IMR-90 (cell line): Measurements from ENCODE around the gene MTUS2. TPM values are rescaled to one million over a fixed set of nuclear protein-coding genes. Genes with fewer than 3 reads are reported as not detected.

ENCODE experiments used
- ATAC-seq: fragments of 200-7000 bp; cut with Tn5 transposase; 2 replicates; pipeline ENCODE4 v1.9.1; 2020; ENCODE audit warnings: low read depth, mild to moderate bottlenecking, moderate library complexity
- BruUV-seq: library from RNA; stranded (reverse); fragments of 400-500 nt; replicated peaks from 2 replicates; lab custom pipeline; 2021; lab: Mats Ljungman, UMichigan
- CTCF ChIA-PET: fragments of 300-600 bp; formaldehyde crosslinking; extraction: SDS; loops from one replicate; lab custom pipeline; 2021; ENCODE audit warnings: antibody characterized with exemption; lab: Yijun Ruan, JAX
- POLR2A ChIA-PET: fragments of 300-600 bp; sonication (Branson Sonifier 250); formaldehyde crosslinking; loops from one replicate; lab custom pipeline; 2022; ENCODE audit warnings: antibody characterized with exemption; ENCODE audit not compliant: unreplicated experiment; lab: Charles Lee
- DNase-seq: peaks from one replicate; pipeline ENCODE4 v3.0.0; 2013
- H2AFZ ChIP-seq: replicated peaks from 2 replicates; pipeline ENCODE3; 2013; ENCODE audit warnings: low read length, mild to moderate bottlenecking; ENCODE audit not compliant: poor library complexity
- H2AK5ac ChIP-seq: 2 replicates; pipeline ENCODE4 v1.6.1; 2013; ENCODE audit warnings: low read depth, low read length, inconsistent platforms
- H2AK9ac ChIP-seq: replicated peaks from 2 replicates; pipeline ENCODE3; 2013; ENCODE audit warnings: mild to moderate bottlenecking, low read depth, low read length, moderate library complexity; ENCODE audit not compliant: poor library complexity
- H2BK120ac ChIP-seq: 2 replicates; pipeline ENCODE4 v1.6.1; 2013; ENCODE audit warnings: low read depth, low read length, inconsistent platforms
- H2BK15ac ChIP-seq: 3 replicates; pipeline ENCODE4 v1.6.1; 2013; ENCODE audit warnings: low read depth, low read length, inconsistent platforms
- H2BK20ac ChIP-seq: 2 replicates; pipeline ENCODE4 v1.6.1; 2013; ENCODE audit warnings: low read depth, mild to moderate bottlenecking, inconsistent platforms, low read length, moderate library complexity
- H2BK5ac ChIP-seq: 2 replicates; pipeline ENCODE4 v1.6.1; 2013; ENCODE audit warnings: mild to moderate bottlenecking, low read depth, low read length, inconsistent platforms; ENCODE audit not compliant: poor library complexity, severe bottlenecking
- H3K14ac ChIP-seq: replicated peaks from 2 replicates; pipeline ENCODE4 v1.6.1; 2013; ENCODE audit warnings: low read depth, low read length, inconsistent platforms
- H3K18ac ChIP-seq: 2 replicates; pipeline ENCODE4 v1.6.1; 2013; ENCODE audit warnings: low read depth, low read length, control low read depth
- H3K23ac ChIP-seq: 2 replicates; pipeline ENCODE4 v1.6.1; 2013; ENCODE audit warnings: low read depth, low read length, inconsistent platforms
- H3K27ac ChIP-seq: 2 replicates; pipeline ENCODE4 v1.5.1; 2013; ENCODE audit warnings: mild to moderate bottlenecking, control low read depth, low read length; ENCODE audit not compliant: insufficient read depth
- H3K27me3 ChIP-seq: 2 replicates; pipeline ENCODE4 v1.6.1; 2013; ENCODE audit warnings: low read length; ENCODE audit not compliant: control insufficient read depth, insufficient read depth
- H3K36me3 ChIP-seq: 2 replicates; pipeline ENCODE4 v1.6.1; 2013; ENCODE audit warnings: low read length, mixed read lengths; ENCODE audit not compliant: control insufficient read depth, insufficient read depth
- H3K4ac ChIP-seq: 2 replicates; pipeline ENCODE4 v1.6.1; 2013; ENCODE audit warnings: low read depth, low read length, inconsistent platforms
- H3K4me1 ChIP-seq: 2 replicates; pipeline ENCODE4 v1.6.1; 2013; ENCODE audit warnings: low read length, mixed read lengths; ENCODE audit not compliant: control insufficient read depth, insufficient read depth
- H3K4me2 ChIP-seq: 2 replicates; pipeline ENCODE4 v1.6.1; 2013; ENCODE audit warnings: low read depth, mild to moderate bottlenecking, control low read depth, low read length, moderate library complexity
- H3K4me3 ChIP-seq: 2 replicates; pipeline ENCODE4 v1.5.1; 2013; ENCODE audit warnings: low read depth, mild to moderate bottlenecking, control low read depth, low read length, moderate library complexity; ENCODE audit not compliant: insufficient read depth
- H3K56ac ChIP-seq: 2 replicates; pipeline ENCODE4 v1.6.1; 2013; ENCODE audit warnings: low read length, inconsistent platforms; ENCODE audit not compliant: insufficient read depth; ENCODE audit errors: extremely low read depth
- H3K79me1 ChIP-seq, 2 experiments: 2 replicates each; pipeline ENCODE4 v1.6.1; 2013; ENCODE audit warnings: low read length in 2 of 2, inconsistent platforms in 1 of 2, low read depth in 1 of 2
- H3K9ac ChIP-seq: 2 replicates; pipeline ENCODE4 v1.6.1; 2013; ENCODE audit warnings: low read depth, low read length, control low read depth
- H3K9me1 ChIP-seq: 2 replicates; pipeline ENCODE4 v1.6.1; 2013; ENCODE audit warnings: low read length, inconsistent platforms; ENCODE audit not compliant: insufficient read depth
- H3K9me3 ChIP-seq: 2 replicates; pipeline ENCODE4 v1.6.1; 2013; ENCODE audit warnings: low read length; ENCODE audit not compliant: control insufficient read depth, insufficient read depth
- H4K20me1 ChIP-seq: 2 replicates; pipeline ENCODE4 v1.6.1; 2013; ENCODE audit warnings: low read length, inconsistent platforms; ENCODE audit not compliant: insufficient read depth
- H4K5ac ChIP-seq: 2 replicates; pipeline ENCODE4 v1.6.1; 2013; ENCODE audit warnings: mild to moderate bottlenecking, low read depth, low read length, control low read depth
- H4K8ac ChIP-seq, 2 experiments: 2 replicates each; pipeline ENCODE4 v1.6.1; 2013; ENCODE audit warnings: low read depth in 2 of 2, low read length in 2 of 2, control low read depth in 1 of 2, inconsistent platforms in 1 of 2
- H4K91ac ChIP-seq: 2 replicates; pipeline ENCODE4 v1.6.1; 2013; ENCODE audit warnings: low read depth, low read length, inconsistent platforms; ENCODE audit not compliant: insufficient read depth
- MAZ ChIP-seq: IDR thresholded peaks from 2 replicates; pipeline ENCODE4 v1.6.1; 2012; ENCODE audit warnings: low read depth, mild to moderate bottlenecking, low read length, improper control_type of control experiment, moderate library complexity, borderline replicate concordance
- MXI1 ChIP-seq: IDR thresholded peaks from 2 replicates; pipeline ENCODE4 v1.6.1; 2012; ENCODE audit warnings: low read depth, mild to moderate bottlenecking, low read length, moderate library complexity, borderline replicate concordance
- NFE2L2 ChIP-seq: fragments of 150-350 bp; IDR thresholded peaks from 2 replicates; pipeline ENCODE4 v1.6.1; 2016; ENCODE audit warnings: low read depth, mild to moderate bottlenecking, low read length
- RCOR1 ChIP-seq: IDR thresholded peaks from 2 replicates; pipeline ENCODE4 v1.6.1; 2012; ENCODE audit warnings: mild to moderate bottlenecking, low read length, improper control_type of control experiment; ENCODE audit not compliant: insufficient replicate concordance
- RFX5 ChIP-seq: IDR thresholded peaks from 2 replicates; pipeline ENCODE4 v1.8.0; 2012; ENCODE audit warnings: low read depth, mild to moderate bottlenecking, low read length, moderate library complexity
- SMC3 ChIP-seq: fragments of 150-350 bp; IDR thresholded peaks from 2 replicates; pipeline ENCODE4 v1.6.1; 2016; ENCODE audit warnings: low read depth, mild to moderate bottlenecking, antibody characterized with exemption, low read length, moderate library complexity
- WGBS, 2 experiments: methylation state at CpG; one replicate each; pipeline versions ENCODE4 v1.1.5 to v1.1.7; 2013; ENCODE audit warnings: missing lambda C conversion rate in 2 of 2; ENCODE audit not compliant: insufficient read length in 1 of 2; ENCODE audit errors: extremely low coverage in 2 of 2; 5-methylcytosine and 5-hydroxymethylcytosine counted together
- dilution Hi-C: fragments of 300-500 bp; cut with HindIII; formaldehyde crosslinking; loops from one replicate; pipeline ENCODE4 v1.14.3; 2018; ENCODE audit warnings: low sequenced_read_pairs; ENCODE audit not compliant: unreplicated experiment
- in situ Hi-C: fragments of 300-500 bp; cut with MboI; formaldehyde crosslinking; loops from 3 replicates; pipeline ENCODE4 v1.14.3; 2019; ENCODE audit warnings: low sequenced_read_pairs, inconsistent platforms, mixed read lengths
- intact Hi-C: fragments of 100-400 bp; cut with micrococcal nuclease; formaldehyde crosslinking; loops from 2 replicates; pipeline ENCODE4 v1.10.0; 2022
- polyA plus RNA-seq, 3 experiments: library from polyadenylated mRNA; depleted of rRNA; stranded (reverse); fragments of >200 nt; gene quantifications; 2 replicates each; pipeline ENCODE4 v1.2.3, GENCODE V29; 2012; ENCODE audit warnings: low replicate concordance in 1 of 3
- total RNA-seq: library from RNA; depleted of rRNA; stranded (reverse); fragments of >200 nt; gene quantifications from 2 replicates; pipeline ENCODE4 v1.2.3, GENCODE V29; 2012
- TF ChIP-seq, protein P1 (sequence below): fragments of 150-350 bp; IDR thresholded peaks from 2 replicates; pipeline ENCODE4 v1.6.1; 2016; ENCODE audit warnings: low read depth, mild to moderate bottlenecking, low read length, moderate library complexity, borderline replicate concordance

Gene MTUS2
- total and polyA plus RNA-seq, 2 of the 4 experiments (the other 2 are of a cell fraction) = under 0.01 to 0.02 TPM

DNA sequence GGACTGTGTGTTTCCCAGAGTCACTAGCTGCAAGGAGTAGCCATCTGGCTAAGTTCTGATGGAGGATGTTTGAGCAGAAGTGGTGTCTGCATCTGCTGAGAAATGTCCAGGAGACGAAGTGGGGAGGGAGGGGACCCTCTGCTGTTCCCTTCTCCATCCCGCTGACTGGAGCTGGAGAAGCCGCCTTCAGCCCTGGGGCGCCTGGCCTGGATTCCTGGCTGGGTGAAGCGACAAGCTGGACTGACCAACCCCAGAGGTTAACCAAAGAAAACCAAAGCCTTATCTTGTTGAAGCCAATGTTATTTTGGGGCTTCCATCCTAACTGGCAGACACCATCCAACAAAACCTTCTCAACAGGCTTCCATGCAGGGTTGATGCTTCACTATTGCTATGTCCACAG lies 707.8 kb downstream of the MTUS2 start:
- Histone ChIP-seq H3K9me3 (no peaks in the 10 kb centered on the region), H4K5ac (no peak overlapping the region), H4K20me1 (no peaks in the 10 kb centered on the region), H3K4ac (no peak overlapping the region), H2BK5ac (no peak overlapping the region), H4K8ac (no peak overlapping the region), H3K56ac (no peak overlapping the region), H3K9ac (no peak overlapping the region), H3K14ac (no peak overlapping the region), H2BK15ac (no peak overlapping the region), H2AK9ac (no peak overlapping the region), H3K9me1 (peaks cover 7% of the 10 kb centered on the region; the same call in 1 of the 2 replicates), H4K91ac (no peak overlapping the region), H3K4me2 (no peak overlapping the region), H3K36me3 (peaks cover 52% of the 10 kb centered on the region), H3K23ac (no peak overlapping the region), H3K27ac (no peak overlapping the region), H3K18ac (no peak overlapping the region), H3K27me3 (no peaks in the 10 kb centered on the region), H2AFZ (no peak overlapping the region), H3K79me1 (peaks cover 9 to 50% of the 10 kb centered on the region in 2 experiments; a peak in 3 of 4 replicates), H2BK20ac (no peak overlapping the region), H2BK120ac (no peak overlapping the region), H3K4me3 (no peak overlapping the region), H2AK5ac (no peak overlapping the region), H3K4me1 (no peaks in the 10 kb centered on the region)
- WGBS, 2 experiments = no CpG with 5 or more reads among the region's 5 CpGs
- POLR2A ChIA-PET = no interaction called here
- CTCF ChIA-PET = no interaction called here
- BruUV-seq = no TSS peak
- TF ChIP-seq MAZ (no peak), RFX5 (no peak), NFE2L2 (no peak), MXI1 (no peak), SMC3 (no peak), RCOR1 (no peak)
- TF ChIP-seq, protein P1, sequence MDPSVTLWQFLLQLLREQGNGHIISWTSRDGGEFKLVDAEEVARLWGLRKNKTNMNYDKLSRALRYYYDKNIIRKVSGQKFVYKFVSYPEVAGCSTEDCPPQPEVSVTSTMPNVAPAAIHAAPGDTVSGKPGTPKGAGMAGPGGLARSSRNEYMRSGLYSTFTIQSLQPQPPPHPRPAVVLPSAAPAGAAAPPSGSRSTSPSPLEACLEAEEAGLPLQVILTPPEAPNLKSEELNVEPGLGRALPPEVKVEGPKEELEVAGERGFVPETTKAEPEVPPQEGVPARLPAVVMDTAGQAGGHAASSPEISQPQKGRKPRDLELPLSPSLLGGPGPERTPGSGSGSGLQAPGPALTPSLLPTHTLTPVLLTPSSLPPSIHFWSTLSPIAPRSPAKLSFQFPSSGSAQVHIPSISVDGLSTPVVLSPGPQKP = no peak
- DNase-seq = no peak
- intact Hi-C loops = no loop called here
- no peak for ATAC-seq
- in situ Hi-C loops = no loop called here
- dilution Hi-C loops = no loop called here
